Mucosa of gallbladder (tissue), 1 donor: ENCODE data around the gene SMCHD1. TPM values are rescaled to one million over a fixed set of nuclear protein-coding genes. Genes with fewer than 3 reads are reported as not detected.
"Not testable (repeated sequence)": the region's sequence is repeated elsewhere in the genome, so short reads cannot be mapped to it uniquely, and the experiment has no call there.

Experiments used
- DNase-seq: peaks from one replicate; pipeline ENCODE4 v3.0.0-alpha.2; 2020; ENCODE audit warnings: low spot score
- total RNA-seq: library from RNA; stranded (reverse); gene quantifications from one replicate; pipeline ENCODE4 v1.2.1, GENCODE V29; 2021
- donor health status: DM: no; HTN: no; CAD: no.

The SMCHD1 gene
- total RNA-seq, 1 donor from 2014 or later = 38.3 TPM

GRCh38 chr18:2657788-2658458, 2.4 kb downstream of the SMCHD1 start:
- no peak for DNase-seq

GRCh38 chr18:2660849-2661248, 5.3 kb downstream of the SMCHD1 start:
- not testable (repeated sequence) for DNase-seq

- DNase-seq = not testable (repeated sequence)
Measured at GRCh38 chr18:2662288-2662687, 6.8 kb downstream of the SMCHD1 start.

- no peak for DNase-seq
Measured at GRCh38 chr18:2662990-2663389, 7.5 kb downstream of the SMCHD1 start.

- DNase-seq = no peak
Measured at GRCh38 chr18:2672410-2672809, 16.9 kb downstream of the SMCHD1 start.

GRCh38 chr18:2672872-2673271, 17.3 kb downstream of the SMCHD1 start:
- DNase-seq = no peak

GRCh38 chr18:2678933-2679332, 23.4 kb downstream of the SMCHD1 start:
- DNase-seq = not testable (repeated sequence)

GRCh38 chr18:2680216-2680792, 24.8 kb downstream of the SMCHD1 start:
- no peak for DNase-seq

- DNase-seq = no peak
Measured at GRCh38 chr18:2681993-2682603, 26.6 kb downstream of the SMCHD1 start.

- DNase-seq = no peak
Measured at GRCh38 chr18:2683055-2683454, 27.5 kb downstream of the SMCHD1 start.

GRCh38 chr18:2686349-2686968, 30.9 kb downstream of the SMCHD1 start:
- no peak for DNase-seq

- DNase-seq = no peak
Measured at GRCh38 chr18:2687390-2688001, 32.0 kb downstream of the SMCHD1 start.

GRCh38 chr18:2692508-2692907, 37.0 kb downstream of the SMCHD1 start:
- DNase-seq = no peak

- DNase-seq = no peak
Measured at GRCh38 chr18:2697184-2697583, 41.7 kb downstream of the SMCHD1 start.

- no peak for DNase-seq
Measured at GRCh38 chr18:2699001-2699400, 43.5 kb downstream of the SMCHD1 start.

- DNase-seq = no peak
Measured at GRCh38 chr18:2704541-2704940, 49.0 kb downstream of the SMCHD1 start.

- no peak for DNase-seq
Measured at GRCh38 chr18:2706903-2707302, 51.4 kb downstream of the SMCHD1 start.

GRCh38 chr18:2707551-2708168, 52.1 kb downstream of the SMCHD1 start:
- DNase-seq = no peak

GRCh38 chr18:2709316-2709715, 53.8 kb downstream of the SMCHD1 start:
- no peak for DNase-seq

- no peak for DNase-seq
Measured at GRCh38 chr18:2714140-2714539, 58.6 kb downstream of the SMCHD1 start.

- DNase-seq = no peak
Measured at GRCh38 chr18:2715990-2716389, 60.5 kb downstream of the SMCHD1 start.
